Hepatic stellate cell (primary cell): Measurements from ENCODE around the gene S100A10.

Experiments
- DNase-seq: peaks from one replicate; pipeline ENCODE4 v3.0.0; 2011; ENCODE audit warnings: low spot score

Gene S100A10, protein sequence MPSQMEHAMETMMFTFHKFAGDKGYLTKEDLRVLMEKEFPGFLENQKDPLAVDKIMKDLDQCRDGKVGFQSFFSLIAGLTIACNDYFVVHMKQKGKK

DNA sequence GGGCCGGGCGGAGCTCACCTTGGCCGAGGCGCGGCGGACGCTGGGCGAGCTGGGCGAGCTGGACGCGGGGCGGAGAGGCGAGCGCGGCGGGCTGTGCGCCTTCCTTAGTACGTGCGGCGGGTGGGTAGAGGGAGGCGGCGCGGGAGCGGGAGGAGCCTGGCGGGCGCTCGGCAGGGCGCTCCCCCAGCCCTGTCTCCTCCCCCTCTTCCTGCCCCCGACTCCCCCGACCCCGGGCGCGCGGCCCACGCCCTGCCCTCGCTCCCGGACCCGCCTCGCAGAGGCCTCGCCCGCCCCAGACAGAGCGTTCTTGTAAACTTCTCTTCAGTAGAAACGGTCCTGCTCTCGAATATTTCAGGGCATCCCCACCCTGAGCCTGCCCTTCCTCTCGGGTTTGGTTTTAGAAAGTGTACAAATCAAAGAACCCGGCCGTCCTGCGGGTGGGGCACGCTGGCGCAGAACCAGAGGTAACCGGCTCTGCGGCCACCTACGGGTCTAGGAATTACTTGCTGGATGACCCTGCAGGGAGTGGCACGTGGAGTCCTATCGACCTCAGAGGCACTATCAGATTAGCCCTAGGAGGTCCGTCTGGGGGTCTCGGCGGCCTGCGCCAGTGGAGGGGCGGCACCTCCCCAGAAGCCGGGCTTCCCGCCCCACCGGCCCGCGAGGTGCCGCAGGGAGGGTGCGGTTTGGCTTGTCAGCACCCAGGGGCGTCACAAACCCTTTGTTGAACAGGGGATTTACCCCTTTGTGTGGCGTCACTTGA is at the start of gene S100A10:
S100A10 (minus strand) TSS at position 126 of the 763 bp plus-strand sequence. CDS start 7,629 bp downstream, outside the sequence.
- peak; percentile 64 for DNase-seq

DNA sequence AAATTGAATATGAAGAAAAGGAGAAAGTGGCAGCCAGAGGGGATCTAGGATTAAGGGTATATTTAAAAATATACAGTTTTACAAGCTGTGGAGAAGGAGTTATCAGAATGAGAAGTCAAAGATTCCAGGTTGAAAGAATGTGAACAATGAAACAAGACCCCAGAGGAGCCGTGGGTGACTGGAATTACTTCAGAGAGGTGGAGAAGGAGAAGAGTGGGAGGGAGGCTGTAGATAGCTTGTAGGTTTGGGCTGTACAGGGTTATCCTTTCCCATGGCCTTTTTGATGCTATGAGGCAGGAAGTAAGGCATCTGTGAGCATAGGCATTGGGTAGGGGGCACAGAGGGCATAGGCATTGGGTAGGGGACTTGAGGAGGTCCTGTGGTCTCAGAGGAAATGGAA is 48.4 kb upstream of the S100A10 start:
- DNase-seq: no peak

DNA sequence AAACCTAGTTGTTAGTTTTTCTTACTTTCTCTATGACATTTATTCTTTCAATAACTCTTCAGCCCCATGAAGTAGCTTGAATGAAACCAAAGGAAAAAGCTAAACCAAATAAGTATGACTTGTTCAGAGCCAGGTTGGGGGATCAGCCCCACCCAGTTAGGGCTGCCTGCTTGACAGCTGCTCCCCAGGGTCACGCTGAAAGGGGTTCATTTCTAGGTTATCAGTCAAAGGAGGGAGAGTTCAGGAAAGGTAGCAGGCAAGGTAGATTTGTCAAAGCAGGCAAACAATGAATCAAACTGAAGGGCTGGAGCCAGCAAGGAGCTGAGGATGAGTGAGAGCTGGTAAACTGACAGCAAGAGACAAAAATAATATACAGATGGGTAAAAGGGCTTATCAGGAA is 46.2 kb upstream of the S100A10 start:
- no peak for DNase-seq

DNA sequence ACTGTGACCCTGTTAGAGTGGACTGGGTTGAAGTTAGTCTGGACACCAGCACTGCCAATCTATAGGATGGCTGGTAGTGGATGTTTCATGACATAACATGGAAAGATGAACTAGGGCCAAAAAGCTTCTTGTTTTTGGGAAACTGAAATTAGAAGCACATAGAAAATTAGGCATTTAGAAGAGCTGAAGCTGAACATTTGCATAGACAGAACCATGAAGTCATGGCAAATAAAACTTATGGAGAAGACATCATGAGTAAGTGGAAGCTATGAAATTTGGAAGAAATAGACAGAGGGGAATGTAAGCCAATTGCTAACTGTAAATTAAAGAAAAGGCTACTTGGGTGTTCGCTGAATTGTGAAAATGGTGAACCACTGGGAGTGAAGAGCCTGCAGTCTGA is 45.8 kb upstream of the S100A10 start:
- no peak for DNase-seq

DNA sequence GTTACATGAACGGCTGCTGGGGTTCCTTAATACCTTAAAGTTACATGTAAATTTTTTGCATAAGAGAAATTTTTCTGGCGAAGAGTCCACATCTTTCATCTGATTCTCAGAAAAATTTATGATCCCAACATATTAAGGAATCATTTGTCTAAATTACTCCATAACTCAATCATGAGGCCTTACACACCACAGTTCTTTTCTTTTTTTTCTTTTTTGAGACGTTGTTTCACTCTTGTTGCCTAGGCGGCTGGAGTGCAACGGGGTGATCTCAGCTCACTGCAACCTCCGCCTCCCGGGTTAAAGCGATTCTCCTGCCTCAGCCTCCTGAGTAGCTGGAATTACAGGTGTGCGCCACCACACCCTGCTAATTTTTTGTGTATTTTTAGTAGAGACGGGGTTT is 45.2 kb upstream of the S100A10 start:
- no peak for DNase-seq

DNA sequence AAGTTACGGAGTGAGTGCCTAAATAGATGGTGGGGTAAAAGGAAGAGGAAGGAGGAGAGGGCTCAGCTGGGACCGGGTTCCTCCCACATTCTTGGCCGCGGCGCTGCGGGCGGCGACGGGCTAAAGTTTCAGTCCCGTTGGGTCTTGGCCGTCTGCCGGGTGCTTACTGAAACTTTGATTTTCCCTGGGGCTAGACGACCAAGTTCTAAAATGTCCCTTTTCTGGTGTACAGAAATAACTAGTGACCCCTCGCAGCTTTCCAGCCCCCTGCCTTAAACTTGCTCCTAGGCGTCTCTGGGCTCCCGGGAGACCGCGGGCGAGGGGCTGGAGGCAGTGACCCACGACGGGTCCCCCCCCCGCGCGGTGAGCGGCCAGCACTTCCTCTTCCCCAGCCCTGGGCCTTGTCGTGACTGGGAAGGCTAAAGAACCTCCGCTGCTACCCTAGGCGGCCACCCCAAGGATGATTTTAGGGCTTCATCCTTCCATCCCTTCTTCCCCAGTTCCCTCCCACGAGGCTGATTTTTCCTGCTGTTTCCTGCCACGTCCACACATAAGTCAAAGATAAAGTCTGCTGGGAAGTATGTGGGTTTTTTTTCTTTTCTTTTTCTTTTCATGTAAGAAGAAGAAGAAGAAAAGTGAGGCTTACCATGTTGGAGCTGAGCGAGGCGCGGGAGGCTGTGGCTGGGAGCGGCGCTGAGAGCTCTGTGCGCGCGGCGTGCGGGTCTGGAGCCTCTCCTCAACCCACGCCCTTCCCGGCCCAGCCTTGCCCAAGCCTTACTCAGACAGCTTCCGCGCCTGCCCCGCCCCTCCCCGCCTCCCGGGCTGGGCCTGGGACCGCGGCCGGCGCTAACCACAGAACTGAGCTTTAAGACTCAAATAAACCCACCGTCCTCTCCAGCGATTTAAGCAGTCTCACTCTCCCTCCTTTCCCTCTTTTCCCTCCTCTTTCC is 42.9 kb upstream of the S100A10 start, which contains the start of gene S100A11:
S100A11 (minus strand) TSS at position 738 of the 950 bp plus-strand sequence; CDS start at position 649, 89 bp downstream.
- DNase-seq: peak; percentile 81

DNA sequence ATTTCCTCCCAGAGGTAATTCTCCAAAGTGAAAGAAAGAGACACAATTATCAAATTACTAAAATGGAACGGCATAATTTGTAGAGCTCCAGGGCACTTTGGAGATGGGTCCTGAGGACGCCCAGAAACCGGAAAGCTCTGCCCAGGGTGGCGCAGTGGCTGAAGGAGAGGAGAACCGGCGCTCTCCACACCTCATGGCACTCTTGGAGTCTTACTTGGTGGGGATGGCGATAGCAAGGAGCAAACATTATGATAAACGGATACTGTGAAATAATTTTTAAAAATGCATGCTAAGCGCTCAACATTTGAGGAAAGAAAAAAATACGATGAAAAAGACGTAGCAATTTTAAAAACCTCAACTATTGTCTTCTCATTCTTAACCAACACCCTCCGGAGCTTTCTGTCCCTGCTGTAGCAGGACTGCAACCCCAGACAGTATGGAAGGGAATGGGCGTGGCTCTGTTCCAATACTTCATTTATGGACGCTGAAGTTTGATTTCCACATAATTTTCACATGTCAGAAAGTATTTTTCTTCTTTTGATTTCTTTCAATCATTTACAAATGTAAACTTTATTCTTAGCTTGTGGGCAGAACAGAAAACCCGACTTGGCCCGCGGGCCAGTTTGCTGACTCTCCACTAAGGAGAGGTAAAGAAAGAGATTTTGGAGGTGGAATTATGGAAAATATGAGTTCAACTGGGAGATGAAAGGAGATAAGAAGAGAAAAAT is 42.0 kb upstream of the S100A10 start:
- DNase-seq: peak; percentile 35

DNA sequence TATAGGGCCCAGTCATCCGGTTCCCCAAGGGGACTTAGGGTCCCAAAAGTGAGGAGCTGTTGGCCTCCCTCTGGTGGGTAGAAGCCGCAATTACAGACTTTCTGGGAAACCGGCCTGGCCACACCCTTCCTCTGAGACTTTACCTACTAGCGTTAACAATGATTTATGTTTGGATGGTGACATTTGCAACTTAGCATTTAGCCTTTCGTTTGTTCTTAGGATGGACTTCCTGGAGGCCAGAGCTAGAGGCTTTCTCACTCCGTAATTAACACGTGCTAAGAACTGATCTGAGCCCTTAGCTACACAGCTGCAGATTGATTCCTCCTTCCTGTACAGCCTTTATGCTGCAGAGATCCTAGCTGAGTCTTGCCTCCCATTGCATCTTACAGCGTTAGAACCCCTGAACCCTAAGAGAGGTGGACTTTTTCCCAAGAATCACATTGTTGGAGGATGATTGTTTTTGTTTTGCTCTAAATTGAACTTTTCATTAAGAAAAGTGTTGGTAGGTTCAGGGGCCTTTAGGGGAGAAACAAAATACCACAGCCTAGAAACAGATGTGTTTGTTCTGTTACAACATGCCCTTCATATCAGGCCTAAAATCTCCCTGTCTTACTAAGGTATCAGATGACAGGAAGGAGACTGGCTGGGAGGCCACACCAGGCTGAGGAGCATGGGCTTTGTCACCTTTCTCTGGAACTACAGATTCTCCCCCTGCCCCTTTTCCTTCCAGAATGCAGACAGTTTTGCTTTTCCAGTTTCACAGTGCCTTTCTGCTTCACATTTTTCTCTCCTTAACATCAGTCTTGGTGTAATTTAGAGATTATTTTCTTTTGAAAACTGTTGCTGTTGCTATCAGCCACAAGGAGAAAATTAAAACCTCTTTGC is 41.2 kb upstream of the S100A10 start:
- peak; percentile 66 for DNase-seq

DNA sequence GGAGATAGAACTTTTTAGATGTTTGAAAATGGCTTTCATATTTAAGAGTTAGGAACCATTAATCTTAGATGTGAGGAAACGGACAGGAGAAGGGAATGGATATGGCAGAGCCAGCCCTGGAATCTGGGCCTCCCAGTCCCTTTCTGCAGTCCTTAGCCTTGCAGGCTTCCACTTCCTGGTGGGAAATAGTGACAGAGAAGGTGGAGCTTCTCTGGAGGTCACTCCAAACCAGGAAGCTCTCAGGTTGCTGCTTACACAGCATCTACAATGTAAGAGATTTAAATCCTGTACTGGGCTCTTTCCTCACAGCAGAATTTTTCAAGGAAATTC is 40.6 kb upstream of the S100A10 start:
- no peak for DNase-seq

DNA sequence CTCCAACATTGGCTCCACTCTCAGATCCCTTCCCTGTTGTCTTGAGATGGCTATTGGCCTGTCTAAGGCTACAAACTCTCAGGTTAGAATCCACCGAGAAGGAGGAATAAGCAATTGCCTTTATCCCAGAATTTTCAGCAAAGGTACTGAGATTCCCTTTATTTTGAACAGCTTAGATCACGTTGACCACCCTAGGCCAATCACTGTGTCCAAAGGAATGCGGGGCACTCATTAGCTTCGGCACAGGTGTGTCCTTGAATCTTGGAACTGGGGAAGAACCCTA is 36.2 kb upstream of the S100A10 start:
- no peak for DNase-seq

DNA sequence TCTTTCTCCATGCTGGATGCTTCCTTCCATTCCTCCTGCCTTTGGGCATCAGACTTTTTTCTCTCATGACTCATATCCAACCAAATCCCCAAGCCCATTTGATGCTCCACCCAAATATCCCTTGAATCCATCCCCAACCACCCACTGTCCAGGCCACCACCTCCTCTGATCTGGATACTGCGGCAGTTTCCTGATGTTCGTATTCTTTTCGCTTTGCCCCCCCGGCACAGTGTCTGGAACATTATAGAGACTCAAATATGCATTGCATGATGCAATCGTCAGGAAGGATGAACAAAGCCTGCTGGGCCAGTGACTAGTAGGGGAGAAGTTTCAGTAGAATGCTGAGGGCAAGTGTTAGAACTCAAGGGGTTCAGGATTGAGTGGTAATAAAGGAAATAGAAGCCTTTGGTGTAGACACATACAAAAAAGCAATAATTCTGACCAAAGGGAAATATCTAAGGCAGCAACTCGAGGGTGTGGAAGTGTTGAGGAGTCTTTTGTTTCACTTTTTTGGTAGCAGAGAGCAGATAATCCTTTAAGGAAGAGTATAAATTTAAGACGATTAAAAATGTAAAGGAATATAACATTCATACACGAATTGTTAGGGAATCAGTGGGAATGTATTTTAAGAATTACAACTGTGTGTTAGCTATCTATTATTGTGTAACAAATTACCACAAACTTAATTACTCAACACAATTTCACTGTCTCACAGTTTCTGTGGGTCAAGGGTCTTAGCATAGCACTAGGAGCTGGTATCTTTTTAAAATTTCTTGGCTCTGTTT is 35.7 kb upstream of the S100A10 start:
- no peak for DNase-seq

DNA sequence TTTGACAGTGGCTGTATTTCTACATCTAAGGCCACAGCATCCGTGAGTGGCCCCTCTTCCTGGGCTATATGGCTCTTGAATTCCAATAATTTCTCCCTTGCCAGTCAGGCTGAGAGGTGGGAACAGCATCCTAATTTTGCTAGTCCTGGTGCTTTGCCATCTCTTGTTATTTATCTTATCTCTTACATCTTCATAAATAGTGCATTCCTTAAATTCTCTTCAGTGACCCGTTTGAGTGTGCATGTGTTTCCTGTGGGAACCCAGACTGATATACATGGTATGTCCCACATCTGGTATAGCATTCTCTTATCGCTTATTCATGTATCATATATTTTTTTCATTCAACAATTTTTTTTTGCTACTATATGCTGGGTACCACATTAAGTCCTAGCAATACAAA is 33.2 kb upstream of the S100A10 start:
- DNase-seq: peak; percentile 26

DNA sequence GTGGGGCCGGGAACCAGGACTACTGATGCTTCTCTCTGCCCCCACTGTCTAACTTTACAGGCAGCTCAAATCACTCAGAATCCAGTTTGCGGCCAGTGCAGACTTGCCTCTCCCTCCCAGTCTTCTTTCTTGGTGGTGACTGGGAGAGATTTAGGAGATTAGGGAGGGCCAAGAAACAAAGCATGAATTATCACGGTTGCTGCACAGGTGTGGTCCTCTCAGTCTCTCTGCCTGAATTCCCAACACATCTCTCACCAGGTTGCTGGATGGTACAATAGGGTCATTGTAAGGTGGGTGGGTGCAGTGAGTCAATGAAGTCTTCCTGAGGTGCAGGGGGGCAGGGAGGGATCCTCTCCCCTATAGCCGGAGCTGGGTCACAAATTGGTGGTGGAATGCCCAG is 30.6 kb upstream of the S100A10 start:
- no peak for DNase-seq

DNA sequence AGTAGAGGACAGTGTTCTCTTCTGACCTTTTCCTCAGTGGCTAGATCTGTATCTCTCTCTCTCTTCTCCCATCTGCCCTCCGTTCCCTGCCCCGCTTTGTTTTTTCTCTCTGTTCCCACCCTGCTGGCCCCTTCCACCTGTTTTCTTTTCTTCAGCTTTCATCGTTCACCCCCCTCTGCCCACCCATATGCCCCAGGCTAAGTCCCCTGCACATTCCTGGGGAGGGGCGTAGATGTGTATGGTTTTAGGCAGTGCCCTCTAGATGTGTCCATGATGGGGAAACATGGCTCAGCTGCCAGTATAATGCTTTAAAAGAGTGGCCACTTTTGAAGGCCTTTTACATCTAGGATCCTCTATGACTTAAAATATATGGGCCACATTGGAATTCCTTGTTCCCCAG is 29.6 kb upstream of the S100A10 start:
- DNase-seq: no peak

DNA sequence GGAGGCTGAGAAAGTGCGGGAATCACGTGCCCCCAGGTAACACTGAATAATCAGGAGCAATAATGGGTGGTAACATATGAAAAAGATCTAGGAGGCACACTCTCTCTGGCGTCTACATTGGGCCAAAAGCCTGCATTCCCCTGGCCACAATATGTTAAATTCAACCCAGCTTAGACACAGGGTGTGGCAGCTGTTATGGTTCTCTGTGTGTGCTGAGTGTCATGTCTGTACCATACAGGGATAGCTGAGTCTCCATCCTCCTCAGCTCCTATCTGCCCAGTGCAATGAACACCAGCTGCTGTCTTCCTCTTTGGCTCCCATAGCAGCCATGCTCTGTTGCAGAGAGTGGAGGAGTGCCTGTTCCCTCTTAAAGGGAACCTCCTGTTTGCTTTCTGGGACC is 28.8 kb upstream of the S100A10 start:
- DNase-seq: no peak

DNA sequence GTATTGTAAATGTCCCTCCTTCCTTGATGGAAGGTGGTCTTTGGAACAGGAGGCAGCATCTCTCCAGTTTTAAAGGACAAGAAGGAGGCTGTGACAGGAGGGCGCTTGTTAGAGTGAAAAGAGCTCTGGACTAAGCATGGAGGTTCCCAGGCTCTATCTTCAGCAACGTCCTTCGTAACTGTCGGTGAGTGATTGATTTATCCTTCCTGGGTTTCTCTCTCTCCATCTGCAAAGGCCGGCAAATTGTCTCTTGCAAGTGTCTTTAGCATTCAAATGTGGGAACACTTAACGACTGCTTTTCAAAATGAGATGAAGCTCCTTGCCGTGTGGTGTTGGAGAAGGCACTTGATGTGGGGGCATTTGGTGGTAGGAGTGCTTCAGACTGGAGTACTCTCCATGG is 27.9 kb upstream of the S100A10 start:
- no peak for DNase-seq

DNA sequence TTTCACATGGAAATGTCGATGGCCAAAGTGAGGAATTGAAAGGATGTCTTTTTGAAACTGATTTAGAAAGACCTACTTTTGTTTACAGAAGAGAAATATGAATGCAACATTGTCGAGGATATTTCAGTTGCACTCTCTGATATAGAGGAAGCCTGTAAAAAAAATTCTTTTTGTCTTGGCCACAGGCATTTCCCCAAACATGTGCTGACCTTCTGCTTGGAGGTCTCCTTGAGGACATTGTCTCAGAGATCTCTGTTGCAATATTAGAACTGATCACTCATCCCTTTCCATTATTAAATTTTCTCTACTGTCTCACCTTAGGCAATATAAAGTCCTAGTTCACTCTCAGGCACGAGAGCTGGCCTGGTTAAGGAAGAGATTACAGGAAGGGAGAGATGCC is 27.2 kb upstream of the S100A10 start:
- no peak for DNase-seq

DNA sequence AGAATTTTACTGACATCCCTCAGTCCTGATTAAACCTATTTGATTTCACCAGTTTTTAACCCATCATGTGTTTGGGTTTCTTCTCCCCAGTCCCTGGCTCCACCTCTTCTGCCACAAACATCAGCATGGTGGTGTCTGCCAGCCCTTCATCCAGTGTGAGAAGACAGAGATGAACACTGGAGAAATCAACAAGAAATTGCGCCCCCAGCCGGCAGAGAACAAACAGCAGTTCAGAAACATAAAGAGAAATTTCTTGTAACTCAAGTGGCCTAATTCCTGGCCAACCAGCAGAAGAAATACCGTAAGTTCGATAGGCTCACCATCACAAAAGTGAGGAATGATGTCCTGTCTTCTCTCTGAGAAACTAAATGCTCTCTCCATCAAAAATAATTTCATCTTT is 24.9 kb upstream of the S100A10 start:
- DNase-seq: no peak

DNA sequence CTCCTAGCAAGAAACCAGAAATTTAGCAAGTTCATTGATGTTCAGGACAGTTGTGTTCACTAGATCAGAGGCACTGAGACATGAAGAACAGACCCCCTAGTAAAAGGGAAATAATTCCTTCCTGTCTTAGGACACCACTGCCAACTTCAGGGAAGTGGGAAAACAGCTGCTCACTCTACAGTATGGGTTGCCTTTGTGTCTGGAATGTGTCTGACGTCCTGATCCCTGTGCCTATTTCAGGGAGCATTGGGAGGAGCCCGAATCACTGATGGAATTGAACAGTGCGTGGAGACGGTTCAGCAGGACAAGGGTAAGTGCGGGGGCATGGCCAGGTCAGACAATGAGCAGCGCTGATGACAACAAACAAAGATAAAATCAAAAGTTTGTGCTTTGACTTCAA is 22.1 kb upstream of the S100A10 start:
- no peak for DNase-seq

DNA sequence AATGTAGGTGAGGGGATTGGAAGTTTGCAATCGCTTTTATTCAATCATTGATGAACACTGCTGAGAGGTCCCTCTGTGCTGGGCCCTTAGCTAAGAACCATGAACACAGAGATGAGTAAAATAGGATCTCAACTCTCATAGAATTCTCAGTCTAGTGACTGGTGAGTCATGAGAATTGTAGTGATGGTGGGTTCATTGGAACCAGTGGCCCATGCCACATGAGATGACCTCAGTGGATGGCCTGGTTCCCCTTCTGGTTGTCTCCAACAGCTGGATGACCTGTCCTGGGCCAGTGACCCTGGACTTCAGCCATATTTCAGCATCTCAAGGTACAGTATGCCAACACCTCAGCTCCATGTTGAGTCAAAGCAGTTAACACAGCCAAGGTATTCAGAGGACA is 21.3 kb upstream of the S100A10 start:
- DNase-seq: no peak
